GM10847 (cell line): ENCODE results near the gene CHSY1.

Experiments
- POLR2A ChIP-seq: IDR thresholded peaks from 2 replicates; pipeline ENCODE4 v1.6.1; 2011; ENCODE audit not compliant: insufficient read length; ENCODE audit errors: extremely low read depth

The CHSY1 gene

GRCh38 chr15:101273534-101273933 lies 21.7 kb upstream of the CHSY1 start:
- TF ChIP-seq POLR2A: no peak

GRCh38 chr15:101272584-101272983 lies 20.7 kb upstream of the CHSY1 start:
- TF ChIP-seq POLR2A: no peak

GRCh38 chr15:101269479-101270223 lies 17.8 kb upstream of the CHSY1 start:
- TF ChIP-seq POLR2A: no peak

- no peak for TF ChIP-seq POLR2A
Observed at GRCh38 chr15:101267320-101268104, 15.7 kb upstream of the CHSY1 start.

DNA sequence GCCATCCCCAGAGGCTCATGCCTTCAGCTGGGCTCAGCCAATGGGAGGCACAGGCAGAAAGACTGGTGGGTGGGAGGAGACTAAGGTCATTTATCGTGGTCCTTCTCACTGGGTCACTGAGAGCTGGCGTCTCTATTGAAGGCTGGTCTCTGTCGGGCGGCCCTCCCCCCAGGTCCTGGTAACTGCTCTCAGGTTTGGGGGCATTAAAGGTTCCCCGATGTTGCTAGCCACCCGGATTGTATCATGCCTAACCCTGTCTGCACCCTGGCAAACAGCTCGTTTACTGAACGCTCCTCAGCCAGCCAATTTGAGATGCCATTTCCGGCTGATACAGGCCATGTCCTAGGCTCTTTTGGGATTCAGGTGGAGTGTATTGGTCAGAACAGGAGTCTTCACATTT lies 14.9 kb upstream of the CHSY1 start:
- no peak for TF ChIP-seq POLR2A

DNA sequence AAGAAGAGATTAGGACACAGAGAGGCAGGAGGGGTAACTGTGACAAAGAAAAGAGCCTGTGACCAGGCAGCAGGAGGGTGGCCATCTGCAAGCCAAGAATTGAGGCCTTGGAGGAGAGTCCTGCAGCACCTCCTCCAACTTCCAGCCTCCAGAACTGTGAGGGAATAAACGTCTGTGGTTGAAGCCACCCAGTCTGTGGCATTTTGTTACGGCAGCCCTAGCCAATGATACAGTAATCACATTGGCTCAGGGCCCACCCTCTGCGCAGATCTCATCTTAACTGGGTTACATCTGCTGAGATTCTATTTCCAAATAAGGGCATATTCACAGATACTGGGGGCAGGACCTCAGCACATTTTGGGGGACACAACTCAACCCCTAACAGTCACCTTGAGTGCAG lies 14.2 kb upstream of the CHSY1 start:
- no peak for TF ChIP-seq POLR2A

DNA sequence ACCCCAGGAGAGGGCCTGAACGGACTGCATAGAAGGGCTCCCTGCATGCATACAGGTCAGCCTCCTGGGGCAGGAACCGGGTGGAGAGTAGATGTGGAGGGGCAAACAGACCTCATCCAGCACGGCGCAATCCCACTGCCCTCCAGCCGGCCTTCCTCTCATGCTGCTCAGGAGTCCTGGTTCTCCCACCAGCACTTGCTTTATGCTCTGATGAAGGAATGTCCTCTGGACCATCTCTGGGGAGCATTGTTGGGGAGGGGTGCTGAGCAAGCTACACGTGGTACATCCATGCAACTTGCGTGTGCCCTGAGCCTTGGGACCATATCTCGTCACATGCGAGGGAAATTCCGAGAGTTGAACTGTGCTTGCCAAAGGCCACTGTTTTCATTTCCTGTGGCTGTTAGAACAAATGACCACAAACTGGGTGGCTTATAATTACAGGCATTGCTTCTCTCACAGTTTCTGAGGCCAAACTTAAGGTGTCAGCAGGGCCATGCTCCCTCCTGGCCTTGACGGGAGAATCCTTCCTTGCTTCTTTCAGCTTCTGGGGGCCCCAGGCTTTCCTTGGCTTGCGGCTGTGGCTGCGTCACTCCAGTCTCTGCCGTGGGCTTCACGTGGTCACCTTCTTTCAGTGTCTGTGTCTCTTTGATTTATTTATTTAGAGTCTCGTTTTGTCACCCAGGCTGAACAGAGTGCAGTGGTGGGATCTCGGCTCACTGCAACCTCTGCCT lies 13.2 kb upstream of the CHSY1 start:
- no peak for TF ChIP-seq POLR2A

- no peak for TF ChIP-seq POLR2A
Observed at GRCh38 chr15:101264011-101264410, 12.2 kb upstream of the CHSY1 start.

DNA sequence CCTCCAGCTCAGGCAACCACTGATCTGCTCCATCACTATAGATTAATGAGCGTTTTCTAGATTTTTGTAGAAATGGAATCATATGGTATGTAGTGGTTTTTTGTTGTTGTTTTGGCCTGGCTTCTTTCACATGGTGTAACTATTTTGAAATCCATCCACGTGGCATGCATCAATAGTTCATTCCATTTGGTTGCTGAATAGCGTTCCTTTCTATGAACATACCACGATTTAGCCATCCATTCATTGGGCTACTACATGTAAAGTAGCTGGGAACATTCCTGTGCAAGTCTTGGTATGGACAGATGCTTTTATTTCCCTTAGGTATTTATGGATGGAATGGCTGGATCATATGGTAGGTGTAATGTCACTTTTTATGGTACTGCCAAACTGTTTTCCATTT lies 10.7 kb upstream of the CHSY1 start:
- no peak for TF ChIP-seq POLR2A

- TF ChIP-seq POLR2A: no peak
Observed at GRCh38 chr15:101258238-101259144, 6.6 kb upstream of the CHSY1 start.

- TF ChIP-seq POLR2A: no peak
Observed at GRCh38 chr15:101256757-101257156, 4.9 kb upstream of the CHSY1 start.

DNA sequence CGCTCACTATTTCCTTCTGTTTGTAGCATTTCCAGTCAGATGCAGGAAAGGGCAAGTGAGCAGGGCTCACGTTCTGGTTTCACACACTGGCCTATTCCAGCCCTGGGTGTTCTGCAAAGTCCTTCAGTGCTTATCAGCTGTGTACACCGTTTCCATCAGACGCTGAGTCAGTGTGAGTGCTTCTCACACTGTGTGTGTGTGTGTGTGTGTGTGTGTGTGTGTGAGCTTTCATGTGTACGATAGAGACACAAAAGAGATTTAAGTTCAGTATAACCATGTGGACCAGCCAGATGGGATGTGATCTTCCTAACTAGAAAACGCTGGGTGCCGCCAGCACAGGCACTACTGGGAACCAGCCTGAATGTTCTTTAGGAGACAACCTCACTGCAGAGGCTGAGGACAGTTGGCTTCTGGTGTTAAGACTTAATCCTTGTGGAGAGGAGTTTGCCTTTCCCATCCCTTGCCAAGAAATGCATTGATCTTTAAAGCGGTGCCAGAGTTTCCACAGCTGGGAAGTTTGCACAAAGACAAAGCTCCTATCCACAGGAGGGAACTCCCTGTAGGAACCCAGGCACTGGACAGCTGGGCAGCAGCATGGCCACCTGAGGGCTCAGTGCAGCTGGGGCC lies 3.9 kb upstream of the CHSY1 start:
- TF ChIP-seq POLR2A: no peak

DNA sequence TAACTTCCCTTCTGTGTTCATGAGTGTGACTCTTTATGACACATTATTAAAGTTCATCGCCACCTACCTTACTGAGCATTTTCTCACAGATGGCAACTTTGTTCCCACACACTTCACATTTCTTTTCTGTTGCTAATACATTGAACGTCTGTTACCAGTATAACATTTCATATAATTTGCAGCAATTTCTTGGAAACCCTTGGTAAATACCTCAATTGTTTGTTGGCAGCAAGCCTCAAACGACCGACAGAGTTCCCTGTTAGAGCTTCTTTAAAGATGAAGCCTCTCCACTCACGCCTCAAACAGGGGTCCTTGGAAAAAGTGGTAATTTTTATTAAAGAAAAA lies 3.2 kb upstream of the CHSY1 start:
- TF ChIP-seq POLR2A: no peak
